Pancreas (tissue), 10 donors: Measurements from ENCODE around the gene NR3C2. TPM values are rescaled to one million over a fixed set of nuclear protein-coding genes. Genes with fewer than 3 reads are reported as not detected.

Source experiments
- ATAC-seq, 4 donors: fragments of 200-7000 bp; cut with Tn5 transposase; one replicate each; pipeline versions ENCODE4 v1.8.0 to v1.9.1; 2020; ENCODE audit warnings: mild to moderate bottlenecking in 4 of 4, moderate library complexity in 4 of 4
- DNase-seq, 6 donors: peaks; one replicate each; pipeline ENCODE4 v3.0.0-alpha.2; 2020
- FAIRE-seq: peaks from 2 replicates; lab custom pipeline; 2012; peaks lifted over from hg19 to GRCh38; lab: Jason Lieb, UNC
- H3K27ac ChIP-seq, 4 donors: fragments of 200-600 bp; sonication (generic); 1 replicate in 3 of 4; 2 replicates in 1 of 4; pipeline versions ENCODE4 v1.5.0 to v1.8.0; 2020
- H3K27me3 ChIP-seq, 4 donors: fragments of 200-600 bp; one replicate each; pipeline ENCODE4 v1.8.0; 2021
- H3K36me3 ChIP-seq, 3 donors: fragments of 200-600 bp; sonication (generic) in 1 of 3; one replicate each; pipeline versions ENCODE4 v1.5.0 to v1.8.0; 2020 to 2021
- H3K4me1 ChIP-seq, 3 donors: fragments of 200-600 bp; one replicate each; pipeline ENCODE4 v1.8.0; 2021
- H3K4me3 ChIP-seq, 4 donors: fragments of 200-600 bp; sonication (generic) in 2 of 4; one replicate each; pipeline versions ENCODE4 v1.5.0 to v1.8.0; 2020 to 2021
- H3K9me3 ChIP-seq, 4 donors: fragments of 200-600 bp; one replicate each; pipeline ENCODE4 v1.8.0; 2021
- CTCF ChIP-seq, 4 donors: fragments of 200-600 bp; sonication (generic) in 3 of 4; IDR thresholded peaks; one replicate each; pipeline versions ENCODE4 v1.5.0 to v1.8.0; 2021; ENCODE audit warnings: antibody characterized with exemption in 4 of 4
- WGBS, 2 donors: extraction: QIAGEN DNeasy Blood & Tissue Kit; methylation state at CpG; one replicate each; pipeline ENCODE4 v1.1.7; 2013; 5-methylcytosine and 5-hydroxymethylcytosine counted together
- intact Hi-C, 3 donors: fragments of 100-400 bp; cut with DNase I; formaldehyde crosslinking; loops; one replicate each; pipeline versions ENCODE4 v1.11.1 to v1.14.2; 2022
- polyA plus RNA-seq, 2 donors: library from polyadenylated mRNA; stranded (reverse); fragments of 200-250 nt; gene quantifications; one replicate each; pipeline ENCODE4 v1.2.3, GENCODE V29; 2013
- total RNA-seq, 6 donors: library from RNA; stranded (reverse); fragmentation: NEBNext Ultra II Directional in 4 of 6; extraction: Animal tissue kit (Norgen Biotek cat#: 25700) in 4 of 6; gene quantifications; one replicate each; pipeline versions ENCODE4 v1.2.1 to v1.2.4, GENCODE V29; 2021 to 2023
- donor health status: healthy with polysubstance abuse.
- donor health status: DM: no; HTN: no; CAD: no; lungs with moderate emphysema.
- donor health status: DM: no; HTN: no; CAD: no.
- donor health status: control.
- donor health status: control.
- donor health status: Bipolar disorder and iron deficiency.
- donor health status: DM: yes; HTN: yes; CAD: no.
- donor health status: DM: no; HTN: no; CAD: no.
- donor health status: DM: no; HTN: no; CAD: no.
- donor health status: DM: yes; HTN: yes; CAD: no.

NR3C2 gene
- total and polyA plus RNA-seq, 8 donors = 2.5 to 15.7 (median 12.5) TPM

GRCh38 chr4:148159793-148160192 is 282.4 kb downstream of the NR3C2 start:
- 85 to 86% methylated on average over 1 of the region's 1 CpG for WGBS, 2 donors
- H3K27ac ChIP-seq = no peak overlapping the region
- no peaks in the 10 kb centered on the region for H3K9me3 ChIP-seq
- peaks cover 3 to 9% (median 5%) of the 10 kb centered on the region in 3 donors for H3K4me1 ChIP-seq
- H3K4me3 ChIP-seq = no peak overlapping the region
- H3K36me3 ChIP-seq = no peaks in the 10 kb centered on the region
- H3K27me3 ChIP-seq = no peaks in the 10 kb centered on the region
- FAIRE-seq = no peak
- intact Hi-C loops = no loop called here
- no peak for TF ChIP-seq CTCF (IDR thresholded peaks at IDR 0.05)
- no peak for DNase-seq
- ATAC-seq = peak in 2 of 4 donors; percentile 29 to 46

- Histone ChIP-seq H3K27ac (no peak overlapping the region), H3K9me3 (no peaks in the 10 kb centered on the region), H3K4me3 (no peak overlapping the region), H3K27me3 (no peaks in the 10 kb centered on the region), H3K4me1 (no peaks in the 10 kb centered on the region), H3K36me3 (no peaks in the 10 kb centered on the region)
- WGBS, 2 donors = 83 to 85% methylated on average over 6 of the region's 6 CpGs
- DNase-seq (no peak), FAIRE-seq (no peak), ATAC-seq (no peak)
- no peak for TF ChIP-seq CTCF (IDR thresholded peaks at IDR 0.05)
- intact Hi-C loops = no loop called here
Measured at GRCh38 chr4:148154769-148155168, 287.4 kb downstream of the NR3C2 start.

GRCh38 chr4:148152868-148153625 is 289.2 kb downstream of the NR3C2 start:
- ATAC-seq = no peak
- Histone ChIP-seq H3K4me1 (no peaks in the 10 kb centered on the region), H3K27me3 (no peaks in the 10 kb centered on the region), H3K27ac (no peak overlapping the region), H3K4me3 (no peak overlapping the region), H3K9me3 (no peaks in the 10 kb centered on the region), H3K36me3 (no peaks in the 10 kb centered on the region)
- DNase-seq = no peak
- intact Hi-C loops = no loop called here
- no peak for FAIRE-seq
- TF ChIP-seq CTCF (IDR thresholded peaks at IDR 0.05) = no peak
- WGBS, 2 donors = 93 to 96% methylated on average over 4 of the region's 4 CpGs

GRCh38 chr4:148151806-148152205 is 290.4 kb downstream of the NR3C2 start:
- no peak for FAIRE-seq
- ATAC-seq = no peak
- Histone ChIP-seq H3K27me3 (no peaks in the 10 kb centered on the region), H3K27ac (no peak overlapping the region), H3K36me3 (no peaks in the 10 kb centered on the region), H3K4me1 (no peaks in the 10 kb centered on the region), H3K4me3 (no peak overlapping the region), H3K9me3 (no peaks in the 10 kb centered on the region)
- TF ChIP-seq CTCF (IDR thresholded peaks at IDR 0.05) = no peak
- intact Hi-C loops = no loop called here
- whole genome bisulfite sequencing, 2 donors = 91 to 93% methylated on average over 4 of the region's 4 CpGs
- DNase-seq = no peak

- FAIRE-seq (no peak), DNase-seq (no peak), ATAC-seq (no peak)
- H3K4me1 ChIP-seq = no peaks in the 10 kb centered on the region
- no peaks in the 10 kb centered on the region for H3K36me3 ChIP-seq
- 94 to 98% methylated on average over 6 of the region's 6 CpGs for WGBS, 2 donors
- no peak for TF ChIP-seq CTCF (IDR thresholded peaks at IDR 0.05)
- no peak overlapping the region for H3K4me3 ChIP-seq
- intact Hi-C loops = no loop called here
- no peak overlapping the region for H3K27ac ChIP-seq
- no peaks in the 10 kb centered on the region for H3K27me3 ChIP-seq
- no peaks in the 10 kb centered on the region for H3K9me3 ChIP-seq
Measured at GRCh38 chr4:148145475-148145874, 296.7 kb downstream of the NR3C2 start.
